NCI-H1930 (cell line): ENCODE results near the gene MMD.
"Not testable (repeated sequence)": the region's sequence is repeated elsewhere in the genome, so short reads cannot be mapped to it uniquely, and the experiment has no call there.

Experiments
- DNase-seq, 2 experiments: peaks; one replicate each; lab custom pipeline; 2025; lab: John Stamatoyannopoulos, UW

MMD gene

DNA sequence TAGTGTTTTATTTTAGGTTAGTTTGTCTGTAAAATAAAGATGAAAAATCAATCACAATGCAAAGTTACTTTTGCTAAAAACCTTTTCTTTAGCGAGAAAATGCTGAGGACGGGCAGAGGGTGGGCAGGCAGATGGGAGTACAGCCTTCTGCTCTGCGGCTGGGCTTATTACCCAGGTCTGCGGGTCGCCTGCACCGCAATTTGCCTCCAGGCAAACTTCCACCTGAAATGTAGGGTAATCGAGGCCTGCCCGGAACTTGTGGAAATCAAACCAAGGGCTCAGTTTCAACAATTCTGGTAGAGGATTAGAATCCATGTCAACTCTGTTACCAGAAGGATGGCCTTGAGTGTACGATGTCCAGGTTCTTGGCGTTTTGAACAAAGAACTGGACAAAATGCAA lies 22.3 kb upstream of the MMD start:
- DNase-seq: no peak

DNA sequence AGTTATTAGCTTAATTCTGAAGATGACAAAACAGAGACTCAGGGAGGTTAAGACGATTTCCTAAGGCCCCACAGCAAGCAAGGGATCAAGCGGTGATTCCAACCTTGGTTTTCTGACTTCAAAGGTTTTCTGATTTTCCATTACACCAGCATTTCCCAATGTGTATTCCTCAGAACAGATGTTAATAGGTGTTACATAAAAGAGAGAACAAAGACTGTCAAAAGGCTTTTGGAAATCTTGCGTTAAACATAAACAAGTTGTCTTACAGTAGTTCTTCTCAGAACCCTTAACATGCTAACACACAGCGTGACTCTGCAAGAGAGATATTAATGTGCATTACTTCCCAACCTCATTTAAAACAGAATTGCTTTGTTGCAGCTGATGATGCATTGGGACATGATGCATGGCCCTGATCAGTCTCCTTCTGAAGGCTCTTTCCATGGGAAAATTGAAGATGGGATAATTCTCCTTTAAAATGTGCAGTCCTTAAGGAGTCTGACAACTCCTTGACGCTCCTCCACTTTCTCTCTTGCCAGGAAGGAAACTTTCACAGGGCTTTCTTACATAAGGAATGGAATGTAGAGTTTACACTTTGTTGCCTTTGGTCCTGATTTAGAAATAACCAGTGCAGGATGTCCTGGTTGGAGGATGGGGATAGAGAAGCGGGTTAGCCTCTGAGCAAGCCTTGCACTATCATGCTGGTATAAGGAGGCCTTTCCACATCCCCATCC lies 21.5 kb upstream of the MMD start:
- no peak for DNase-seq

DNA sequence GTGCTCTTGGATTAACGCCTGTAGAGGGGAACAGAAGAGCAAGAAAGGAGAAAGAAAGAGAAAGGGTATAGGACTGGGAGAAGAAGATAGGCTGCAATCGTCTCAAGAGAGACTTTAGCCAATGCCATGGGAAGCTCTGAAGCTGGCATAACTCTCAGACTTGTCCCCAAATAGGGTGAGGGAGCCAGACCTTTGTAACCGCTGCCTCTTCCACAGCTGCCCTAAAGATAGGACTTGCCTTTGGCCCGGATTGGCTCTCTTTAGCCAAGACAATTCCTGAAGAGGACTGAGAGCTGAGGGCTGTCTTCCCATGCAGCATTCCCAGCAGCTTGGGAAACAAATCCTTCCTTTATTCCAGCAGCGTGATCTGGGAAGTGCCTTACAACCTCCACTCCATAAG lies 20.8 kb upstream of the MMD start:
- no peak for DNase-seq

DNA sequence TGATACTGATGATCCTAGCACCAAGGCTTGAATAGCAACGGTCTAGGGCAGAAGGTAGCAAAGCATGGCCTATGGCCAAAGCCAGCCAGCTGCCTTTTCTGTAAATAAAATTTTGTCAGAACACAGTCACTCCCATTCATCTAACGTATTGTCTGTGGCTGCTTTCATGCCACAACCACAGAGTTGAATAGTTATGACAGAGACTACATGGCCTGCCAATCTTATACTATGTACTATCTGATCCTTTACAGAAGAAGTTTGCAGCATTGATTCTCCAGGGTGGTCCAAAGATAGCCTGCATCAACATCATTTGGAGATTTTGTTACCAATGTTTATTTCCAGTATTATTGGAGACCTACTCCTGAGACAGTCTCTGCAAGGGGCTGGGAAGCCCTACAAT lies 19.9 kb upstream of the MMD start:
- DNase-seq: no peak

DNA sequence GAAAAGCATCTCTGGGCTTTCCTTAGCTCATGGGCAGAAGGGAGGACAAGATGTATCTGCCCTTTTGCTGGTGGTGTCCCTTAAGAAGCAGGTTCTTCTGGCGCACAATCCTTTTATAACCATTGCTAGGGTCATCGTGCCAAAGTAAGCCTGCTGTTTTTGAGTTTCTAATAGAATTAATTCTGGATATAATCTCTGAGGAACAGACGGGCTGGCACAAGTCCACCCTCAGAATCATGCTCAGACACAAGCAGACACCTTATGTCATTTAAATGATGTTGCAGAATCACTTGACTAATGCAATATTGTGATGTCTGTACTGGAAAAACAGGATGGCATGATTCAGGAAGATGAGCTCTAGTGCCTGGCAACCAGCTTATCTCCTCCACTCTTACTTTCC lies 18.8 kb upstream of the MMD start:
- no peak for DNase-seq

DNA sequence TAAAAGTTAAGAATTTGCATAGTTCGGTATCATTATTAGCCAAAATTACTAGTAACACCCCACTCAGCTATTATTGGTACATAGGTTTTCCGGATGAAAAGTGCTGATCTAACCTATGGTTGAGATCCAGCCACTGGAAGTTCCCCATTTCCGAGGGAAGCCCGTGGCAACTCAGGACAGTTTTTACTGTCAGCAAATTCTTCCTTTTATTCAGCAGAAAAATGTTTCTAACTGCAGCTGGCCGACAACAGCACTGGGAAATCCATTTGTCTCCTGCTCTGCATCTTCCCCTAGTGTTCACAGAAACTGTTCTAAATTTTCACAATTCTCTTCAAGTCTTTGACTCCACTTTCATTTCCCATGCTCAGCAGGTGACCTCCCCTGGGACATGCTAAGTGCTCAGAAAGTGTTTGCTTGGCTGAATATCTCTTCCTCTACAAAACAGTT lies 15.5 kb upstream of the MMD start:
- no peak for DNase-seq

DNA sequence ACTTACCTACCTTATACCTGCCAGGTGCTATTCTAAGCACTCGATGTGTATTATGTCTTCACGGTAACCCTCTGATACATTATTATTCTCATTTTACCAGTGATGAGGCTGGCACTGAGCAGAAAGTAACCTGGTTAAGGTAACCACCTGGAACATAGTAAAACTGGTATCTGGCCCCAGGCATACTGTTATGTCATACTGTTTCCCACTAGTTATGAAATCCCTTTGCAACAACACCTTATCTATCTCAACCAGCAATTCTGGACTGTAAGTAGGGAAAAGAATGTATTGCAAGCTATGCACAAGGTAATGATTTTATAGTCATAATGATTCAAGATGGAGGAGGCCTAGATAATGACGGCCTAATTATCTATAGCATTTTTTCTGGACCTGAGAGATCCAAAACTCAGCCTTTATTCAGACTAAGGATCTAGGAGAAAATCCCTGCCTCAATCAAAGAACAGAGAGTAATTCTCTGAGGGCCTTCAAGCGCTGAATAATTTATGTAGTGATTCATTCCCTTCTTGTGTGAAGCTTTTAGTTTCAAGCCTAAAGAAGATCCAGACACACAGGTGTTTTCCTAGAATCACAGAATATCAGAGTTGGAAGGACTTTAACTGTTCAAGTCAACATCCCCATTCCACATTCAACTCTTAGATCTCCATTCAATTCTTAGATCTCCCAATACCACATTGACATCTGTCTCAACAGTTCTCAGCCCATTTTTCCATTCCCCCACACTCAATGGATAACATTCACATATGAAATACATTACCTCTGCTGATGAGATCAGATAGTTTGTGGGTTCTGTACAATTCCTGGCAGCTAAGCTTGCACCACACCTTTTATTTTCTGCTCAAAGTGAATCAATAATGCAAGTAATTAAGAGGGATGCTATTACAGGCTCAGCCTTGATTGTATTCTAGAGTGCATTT lies 14.9 kb upstream of the MMD start:
- no peak for DNase-seq

DNA sequence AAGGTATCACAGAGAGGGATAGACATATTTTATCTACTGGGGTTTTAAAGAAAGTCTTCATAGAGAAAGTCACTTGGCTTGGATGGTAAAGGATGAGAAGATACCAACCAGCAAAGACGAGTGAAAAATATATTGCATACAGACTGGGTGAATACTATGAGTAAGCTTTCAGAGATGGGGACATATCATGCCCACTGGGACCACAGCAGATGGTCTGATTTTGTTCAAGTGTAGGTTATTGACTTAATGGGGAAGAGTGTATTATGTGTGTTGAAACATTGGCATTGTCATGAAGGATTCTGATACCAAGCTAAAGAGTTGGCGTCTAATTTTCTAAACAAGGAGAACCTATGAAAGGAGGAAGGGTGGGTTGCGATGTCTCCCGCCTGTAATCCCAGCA lies 13.8 kb upstream of the MMD start:
- DNase-seq: no peak

DNA sequence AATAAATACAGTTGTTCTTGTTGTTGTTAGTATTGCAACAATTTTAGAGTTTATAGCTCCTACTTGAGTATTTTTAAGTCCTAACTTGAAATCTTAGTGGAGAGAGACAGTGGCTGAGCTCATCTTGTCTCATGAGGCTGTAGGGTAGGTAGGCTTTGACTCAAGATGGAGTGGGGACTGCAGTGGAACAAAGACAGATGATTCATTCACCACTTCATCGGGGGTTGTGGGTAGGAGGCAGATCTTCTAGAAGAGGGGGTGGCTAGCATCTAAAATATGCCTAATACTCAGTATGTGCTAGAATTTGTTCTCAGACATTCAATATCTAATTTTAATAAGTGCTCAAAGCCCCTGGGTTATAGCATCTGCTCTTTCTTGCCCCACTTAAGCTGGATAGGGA lies 13.1 kb upstream of the MMD start:
- no peak for DNase-seq

DNA sequence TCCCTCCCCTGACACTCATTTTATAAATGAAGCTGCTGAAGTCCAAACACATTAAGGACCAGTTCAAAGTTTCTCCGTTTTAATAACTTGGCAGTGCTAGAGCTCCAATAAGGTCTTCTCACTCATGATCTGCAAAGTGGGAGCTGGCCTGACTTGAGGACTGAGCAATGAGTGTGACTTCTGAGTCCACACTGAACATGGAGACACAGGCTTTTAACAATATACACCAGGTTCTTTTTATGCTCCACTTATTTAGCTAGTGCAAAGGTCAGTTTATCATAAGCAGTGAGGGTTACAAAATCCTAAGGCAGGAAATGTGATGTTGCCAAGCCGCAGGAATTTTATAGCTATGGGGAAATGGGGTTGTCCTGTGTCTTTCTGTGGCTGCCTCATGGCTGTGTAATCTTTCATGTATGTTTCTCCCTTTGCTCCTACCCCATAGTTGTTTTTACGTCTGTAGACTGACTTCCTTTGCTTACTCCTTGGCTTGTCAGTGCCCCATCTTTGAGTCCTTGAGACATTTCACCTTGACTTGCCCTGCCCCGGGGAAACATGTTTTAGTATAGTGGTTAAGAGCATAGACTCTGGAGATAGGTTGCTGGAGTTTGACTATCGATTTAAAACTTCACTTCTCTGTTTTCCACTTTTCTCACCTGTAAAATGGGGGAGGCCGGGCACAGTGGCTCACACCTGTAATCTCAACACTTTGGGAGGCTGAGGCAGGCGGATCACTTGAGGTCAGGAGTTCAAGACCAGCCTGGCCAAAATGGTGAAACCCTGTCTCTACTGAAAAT lies 12.2 kb upstream of the MMD start:
- DNase-seq: no peak

DNA sequence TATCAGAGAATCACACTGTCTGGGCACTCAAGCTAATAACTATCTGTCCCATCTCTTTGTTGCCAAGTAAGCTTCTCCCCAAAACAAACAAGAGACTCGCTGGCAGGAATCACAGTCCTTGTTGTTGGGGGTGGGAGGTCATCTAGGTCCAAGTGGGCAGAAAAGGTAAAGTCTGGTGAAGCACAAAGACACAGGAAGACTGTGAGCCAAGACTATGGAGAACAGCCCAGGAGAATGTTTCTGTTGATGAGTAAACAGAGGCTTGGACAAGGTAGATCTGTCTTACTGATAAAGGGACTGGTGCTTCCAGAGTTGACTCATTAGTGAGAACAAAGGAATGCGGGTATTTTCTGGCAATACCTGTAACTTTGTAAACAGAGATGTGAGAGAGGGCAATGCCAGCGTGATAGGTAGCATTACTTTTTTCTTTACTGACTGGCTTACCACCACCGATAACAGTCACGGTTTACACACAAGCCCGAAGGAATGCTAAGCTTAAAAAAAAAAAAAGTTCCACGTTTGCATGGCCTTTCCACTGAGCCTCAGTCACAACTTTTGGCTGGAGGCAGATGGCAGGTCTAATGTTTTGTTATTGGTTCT lies 11.5 kb upstream of the MMD start:
- DNase-seq: no peak

DNA sequence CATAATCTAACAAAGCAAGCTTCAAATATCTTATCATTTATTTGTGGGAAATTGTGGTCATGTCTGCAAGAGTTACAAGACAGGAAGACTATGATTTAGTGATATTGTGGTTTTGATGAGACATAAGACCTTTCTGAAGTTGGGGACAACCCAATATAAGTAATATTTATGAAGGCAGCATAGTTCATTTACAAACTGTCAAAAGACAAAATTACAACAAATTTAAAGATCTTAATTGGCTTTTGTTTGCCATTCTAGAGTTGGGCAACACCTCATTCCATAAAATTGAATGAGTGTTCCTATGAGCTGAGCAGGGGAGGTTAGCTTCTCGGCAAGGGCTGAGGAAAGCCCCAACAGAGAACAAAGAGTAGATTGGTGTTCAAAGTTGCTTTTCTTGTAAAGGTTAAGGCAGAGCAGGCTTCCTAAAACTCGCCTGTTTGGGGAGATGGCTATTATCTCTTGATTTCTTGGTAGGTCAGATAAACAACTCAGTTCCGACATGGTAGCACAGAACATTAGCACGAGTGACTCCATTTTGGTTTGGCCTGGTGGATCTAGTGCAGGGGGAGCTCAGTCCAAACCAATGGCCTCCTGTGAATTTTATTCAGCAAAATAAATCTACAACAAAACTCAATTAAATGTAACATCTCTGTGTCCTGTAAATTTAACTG lies 10.9 kb upstream of the MMD start:
- no peak for DNase-seq

DNA sequence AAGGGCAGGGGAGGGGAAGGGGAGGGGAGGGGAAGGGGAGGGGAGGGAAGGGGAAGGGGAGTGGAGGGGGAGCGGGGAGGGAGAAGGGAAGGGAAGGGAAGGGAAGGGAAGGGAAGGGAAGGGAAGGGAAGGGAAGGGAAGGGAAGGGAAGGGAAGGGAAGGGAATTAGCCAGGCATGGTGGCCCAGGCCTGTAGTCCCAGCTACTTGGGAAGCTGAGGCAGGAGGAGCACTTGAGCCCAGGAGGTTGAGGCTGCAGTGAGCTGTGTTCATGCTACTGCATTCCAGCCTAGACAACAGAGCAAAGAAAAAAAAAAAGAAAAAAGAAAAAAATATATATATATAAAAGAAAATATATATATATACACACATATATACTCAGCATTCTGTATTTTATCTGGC lies 10.3 kb upstream of the MMD start:
- DNase-seq: not testable (repeated sequence)

DNA sequence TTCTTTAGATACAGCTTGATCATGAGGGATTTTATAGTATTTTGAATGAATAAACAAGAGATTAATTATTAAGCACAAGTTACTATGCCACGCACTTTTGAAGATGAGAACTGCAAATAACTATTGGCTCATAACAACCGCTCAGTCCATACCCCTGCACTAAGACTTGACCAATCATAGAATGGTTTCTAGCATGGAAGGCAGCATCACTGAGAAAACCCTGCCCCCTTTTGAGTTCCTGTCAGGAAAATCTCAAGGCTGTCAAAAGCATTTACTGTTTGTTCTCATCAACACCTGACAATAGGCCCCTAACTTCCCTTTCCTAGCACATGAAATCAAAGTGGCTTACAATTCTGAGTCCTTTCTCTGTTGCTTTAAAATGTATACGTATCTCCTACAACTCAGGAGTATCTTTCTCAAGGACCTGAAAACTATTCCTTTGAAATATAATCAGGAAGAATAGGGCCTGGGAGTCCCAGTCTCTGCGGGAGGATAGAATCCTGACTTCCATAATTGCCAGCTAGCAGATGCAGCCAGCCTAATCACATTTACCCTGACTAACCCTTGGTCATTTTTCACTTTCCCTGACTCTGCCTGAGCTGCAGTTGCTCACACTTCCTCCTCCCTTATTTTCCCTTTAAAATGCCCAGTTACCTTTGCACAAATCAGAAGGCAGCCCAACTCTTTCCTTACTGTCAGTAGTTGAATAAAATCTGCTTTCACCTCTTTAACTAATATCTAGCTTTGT lies 9.1 kb upstream of the MMD start:
- DNase-seq: no peak

DNA sequence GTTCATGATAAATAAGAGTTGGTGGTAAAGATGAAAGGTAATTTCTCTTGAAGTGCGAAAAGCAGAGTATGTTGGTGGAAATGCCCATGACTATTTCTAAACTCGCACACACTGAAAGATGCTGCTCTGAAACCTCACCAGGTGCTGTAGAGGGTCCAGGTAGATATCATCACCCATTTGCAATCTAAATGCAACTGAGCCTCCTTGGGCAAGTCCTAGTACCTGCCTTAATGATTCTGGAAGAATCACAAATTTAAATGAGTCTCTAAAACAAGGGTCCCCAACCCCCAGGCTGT lies 5.9 kb upstream of the MMD start:
- no peak for DNase-seq

DNA sequence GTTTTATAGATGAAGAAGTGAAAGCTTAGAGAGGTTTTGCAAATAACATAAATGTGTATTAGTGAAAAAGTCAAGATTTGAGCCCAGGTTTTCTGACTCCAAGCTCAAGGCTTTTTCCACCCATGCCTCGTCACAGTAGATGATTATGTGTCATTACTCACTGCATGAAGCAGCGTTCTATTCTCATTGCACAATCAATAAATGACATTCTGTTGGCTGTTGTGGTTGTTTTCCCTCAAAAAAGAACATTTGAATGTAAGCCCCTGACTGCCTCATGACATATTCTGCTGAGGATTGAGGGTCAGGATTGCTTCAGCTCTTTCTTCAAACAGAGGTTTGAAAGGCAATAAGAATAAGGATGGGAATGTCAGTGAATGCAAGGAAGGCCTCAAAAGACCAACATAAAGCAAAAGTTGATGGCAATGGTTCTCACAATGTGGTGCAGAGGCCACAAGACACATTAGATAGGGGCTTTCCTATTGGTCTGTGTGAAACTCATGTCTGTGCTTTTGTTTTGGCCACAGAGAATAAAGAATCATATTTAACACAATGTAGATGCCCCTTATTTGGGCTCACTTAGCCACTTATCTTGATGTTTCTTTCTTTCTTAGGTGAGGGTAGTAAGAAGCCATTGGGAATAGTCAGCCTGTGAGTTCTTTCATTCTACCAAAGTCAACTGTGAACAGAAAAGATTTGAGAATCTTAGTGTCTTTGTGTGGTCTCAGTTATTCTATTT lies 5.4 kb upstream of the MMD start:
- no peak for DNase-seq

DNA sequence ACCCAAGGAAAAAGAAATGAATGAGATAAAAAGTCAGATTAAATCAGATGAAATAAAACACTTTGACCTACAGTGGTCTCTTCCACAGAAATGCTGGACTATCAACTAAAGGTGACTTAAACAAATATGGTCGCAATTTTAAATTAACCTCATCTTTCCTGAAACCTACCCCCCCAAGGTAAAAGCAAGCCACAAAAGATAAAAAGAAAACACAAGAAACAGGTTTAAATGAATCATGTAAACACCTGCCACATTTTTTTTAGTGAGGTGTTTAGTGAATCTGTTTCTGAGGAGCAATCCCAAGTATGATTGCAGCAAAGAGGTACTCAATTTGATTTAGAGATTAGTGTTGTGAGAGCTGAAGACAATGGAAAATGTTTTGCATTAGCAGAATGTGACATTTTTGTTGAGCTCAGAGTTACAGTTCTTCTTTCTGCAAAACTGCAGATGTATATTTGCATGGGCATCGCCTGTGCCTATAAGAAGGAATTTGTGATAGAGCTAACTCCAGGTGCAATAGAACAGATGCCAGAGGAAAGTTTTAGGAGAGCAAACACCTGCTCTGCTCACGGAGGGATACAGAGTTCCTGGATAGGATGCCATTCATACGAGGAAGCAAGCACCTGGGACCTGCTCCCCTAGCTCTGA lies 3.4 kb upstream of the MMD start:
- DNase-seq: no peak

DNA sequence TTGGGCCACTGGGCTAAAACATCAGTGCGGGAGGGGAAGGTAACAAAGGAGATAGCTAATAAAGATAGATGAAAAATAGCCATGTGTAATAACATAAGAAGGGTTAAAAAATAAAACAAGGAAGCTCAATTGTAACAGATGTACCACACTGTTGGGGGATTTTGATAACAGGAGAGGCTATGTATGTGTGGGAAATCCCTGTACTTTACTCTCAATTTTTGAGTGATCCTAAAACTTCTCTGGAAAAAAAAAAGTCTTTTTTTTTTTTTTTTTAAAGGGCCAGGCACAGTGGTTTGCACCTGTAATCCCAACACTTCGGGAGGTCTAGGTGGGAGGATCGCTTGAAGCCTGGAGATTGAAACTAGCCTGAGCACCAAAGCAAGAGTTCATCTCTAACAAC lies 1.9 kb upstream of the MMD start:
- no peak for DNase-seq

DNA sequence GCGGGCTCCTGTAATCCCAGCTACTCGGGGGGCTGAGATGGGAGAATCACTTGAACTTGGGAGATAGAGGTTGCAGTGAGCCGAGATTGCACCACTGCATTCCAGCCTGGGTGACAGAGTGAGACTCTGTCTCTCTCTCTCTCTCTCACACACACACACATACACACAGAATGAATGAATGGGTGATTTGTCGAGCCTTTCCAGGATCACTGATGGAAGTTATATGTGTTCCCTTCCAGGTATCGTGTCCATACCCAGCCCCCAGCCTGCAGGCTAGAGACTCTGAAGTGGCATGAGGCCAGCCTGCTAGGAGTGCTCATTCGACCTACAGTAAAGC lies 1.2 kb upstream of the MMD start:
- DNase-seq: not testable (repeated sequence)

DNA sequence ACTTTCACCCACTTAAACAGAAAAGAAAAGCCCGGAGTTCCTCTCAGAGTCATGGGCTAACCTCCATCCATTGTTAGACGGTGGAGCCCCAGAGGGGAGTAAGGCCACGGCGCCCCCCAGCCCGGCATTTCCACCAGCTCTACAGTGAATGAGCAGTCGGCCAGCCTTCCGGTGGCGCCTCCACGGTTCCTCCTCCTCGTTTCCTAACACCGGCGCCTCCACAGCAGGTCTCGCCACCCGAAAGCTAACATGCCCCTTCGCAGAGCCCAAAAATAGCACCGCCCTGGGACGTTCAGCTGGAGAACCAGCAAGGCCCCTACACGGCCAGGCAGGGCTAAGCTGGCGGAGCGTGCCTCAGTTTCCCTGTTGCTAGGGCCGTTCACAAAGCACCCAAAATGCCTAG lies 858 bp downstream of the MMD start:
- DNase-seq: no peak
